22Rv1 (cell line): ENCODE data around the gene RABGAP1L.
"Not testable (repeated sequence)": the region's sequence is repeated elsewhere in the genome, so short reads cannot be mapped to it uniquely, and the experiment has no call there.

Source experiments
- H3K27ac ChIP-seq: fragments of 450-650 bp; 2 replicates; pipeline ENCODE4 v1.5.1; 2017
- ZFX ChIP-seq: fragments of 450-650 bp; IDR thresholded peaks from 2 replicates; pipeline ENCODE4 v1.6.1; 2017; ENCODE audit warnings: antibody characterized with exemption, borderline replicate concordance
- TF ChIP-seq, protein P1 (sequence below): fragments of 450-650 bp; IDR thresholded peaks from 2 replicates; pipeline ENCODE4 v1.5.1; 2017; ENCODE audit warnings: mild to moderate bottlenecking

The RABGAP1L gene

DNA sequence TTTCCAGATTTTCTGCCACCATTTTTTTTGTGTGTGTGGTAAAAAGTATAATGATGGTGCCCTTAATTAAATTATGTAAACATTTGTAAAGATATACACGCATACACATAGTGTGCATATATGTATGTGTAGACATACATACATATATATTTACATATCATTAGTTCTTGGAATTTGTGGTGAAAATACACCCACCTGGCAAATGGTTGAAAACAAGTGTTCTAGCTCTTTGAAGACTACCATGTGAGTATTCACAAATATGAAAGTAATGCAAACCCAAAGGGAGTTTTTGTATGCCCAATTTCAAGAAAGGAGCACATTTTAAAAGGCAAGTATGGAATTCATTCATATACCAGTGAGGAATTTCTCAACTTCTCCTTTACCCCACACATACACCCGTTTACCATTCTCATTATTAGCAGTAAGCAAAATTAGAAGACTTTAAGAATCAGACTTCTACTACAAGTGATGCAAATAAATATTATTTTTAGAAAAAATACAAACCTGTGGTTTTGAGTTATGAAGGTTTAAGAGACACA lies 8.0 kb downstream of the RABGAP1L start:
- H3K27ac ChIP-seq, result no peak overlapping the region

DNA sequence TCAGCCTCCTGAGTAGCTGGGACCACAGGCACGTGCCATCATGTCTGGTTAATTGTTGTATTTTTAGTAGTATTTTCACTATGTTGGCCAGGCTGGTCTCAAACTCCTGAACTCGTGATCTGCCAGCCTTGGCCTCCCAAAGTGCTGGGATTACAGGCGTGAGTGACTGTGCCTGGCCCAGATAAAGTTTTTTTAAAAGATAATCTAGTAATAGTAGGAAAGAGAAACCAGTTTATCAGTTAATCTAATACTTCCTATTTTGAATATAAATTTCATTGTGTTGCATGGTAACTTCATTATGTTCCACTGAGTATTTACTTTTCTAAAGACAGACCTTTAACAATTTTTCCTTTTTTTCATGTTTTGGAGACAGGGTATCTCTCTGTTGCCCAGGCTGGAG lies 10.0 kb downstream of the RABGAP1L start:
- no peak overlapping the region for H3K27ac ChIP-seq
- no peak for TF ChIP-seq ZFX
- TF ChIP-seq, protein P1, sequence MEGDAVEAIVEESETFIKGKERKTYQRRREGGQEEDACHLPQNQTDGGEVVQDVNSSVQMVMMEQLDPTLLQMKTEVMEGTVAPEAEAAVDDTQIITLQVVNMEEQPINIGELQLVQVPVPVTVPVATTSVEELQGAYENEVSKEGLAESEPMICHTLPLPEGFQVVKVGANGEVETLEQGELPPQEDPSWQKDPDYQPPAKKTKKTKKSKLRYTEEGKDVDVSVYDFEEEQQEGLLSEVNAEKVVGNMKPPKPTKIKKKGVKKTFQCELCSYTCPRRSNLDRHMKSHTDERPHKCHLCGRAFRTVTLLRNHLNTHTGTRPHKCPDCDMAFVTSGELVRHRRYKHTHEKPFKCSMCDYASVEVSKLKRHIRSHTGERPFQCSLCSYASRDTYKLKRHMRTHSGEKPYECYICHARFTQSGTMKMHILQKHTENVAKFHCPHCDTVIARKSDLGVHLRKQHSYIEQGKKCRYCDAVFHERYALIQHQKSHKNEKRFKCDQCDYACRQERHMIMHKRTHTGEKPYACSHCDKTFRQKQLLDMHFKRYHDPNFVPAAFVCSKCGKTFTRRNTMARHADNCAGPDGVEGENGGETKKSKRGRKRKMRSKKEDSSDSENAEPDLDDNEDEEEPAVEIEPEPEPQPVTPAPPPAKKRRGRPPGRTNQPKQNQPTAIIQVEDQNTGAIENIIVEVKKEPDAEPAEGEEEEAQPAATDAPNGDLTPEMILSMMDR, result no peak

More for the DNA sequence above, 8.0 kb downstream of the RABGAP1L start:
- TF ChIP-seq ZFX, result no peak

DNA sequence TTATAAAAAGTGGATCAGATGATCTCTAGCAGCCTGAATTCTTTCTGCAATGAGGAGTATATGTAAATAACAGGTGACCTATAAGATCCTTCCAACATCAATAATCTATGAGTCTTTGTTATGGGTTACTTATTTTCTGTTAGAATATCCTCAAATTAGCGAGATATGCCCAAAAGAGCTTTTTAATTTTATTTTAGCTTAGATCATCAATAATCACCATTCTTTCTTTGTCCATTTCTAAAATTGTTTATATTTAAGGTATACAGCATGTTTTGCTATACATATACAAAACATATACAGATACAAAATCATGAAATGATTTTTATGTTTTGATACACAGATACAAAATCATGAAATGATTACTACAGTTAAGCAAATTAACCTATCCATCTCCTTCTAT lies 11.8 kb downstream of the RABGAP1L start:
- TF ChIP-seq ZFX, result no peak
- TF ChIP-seq, protein P1, result no peak
- no peak overlapping the region for H3K27ac ChIP-seq

DNA sequence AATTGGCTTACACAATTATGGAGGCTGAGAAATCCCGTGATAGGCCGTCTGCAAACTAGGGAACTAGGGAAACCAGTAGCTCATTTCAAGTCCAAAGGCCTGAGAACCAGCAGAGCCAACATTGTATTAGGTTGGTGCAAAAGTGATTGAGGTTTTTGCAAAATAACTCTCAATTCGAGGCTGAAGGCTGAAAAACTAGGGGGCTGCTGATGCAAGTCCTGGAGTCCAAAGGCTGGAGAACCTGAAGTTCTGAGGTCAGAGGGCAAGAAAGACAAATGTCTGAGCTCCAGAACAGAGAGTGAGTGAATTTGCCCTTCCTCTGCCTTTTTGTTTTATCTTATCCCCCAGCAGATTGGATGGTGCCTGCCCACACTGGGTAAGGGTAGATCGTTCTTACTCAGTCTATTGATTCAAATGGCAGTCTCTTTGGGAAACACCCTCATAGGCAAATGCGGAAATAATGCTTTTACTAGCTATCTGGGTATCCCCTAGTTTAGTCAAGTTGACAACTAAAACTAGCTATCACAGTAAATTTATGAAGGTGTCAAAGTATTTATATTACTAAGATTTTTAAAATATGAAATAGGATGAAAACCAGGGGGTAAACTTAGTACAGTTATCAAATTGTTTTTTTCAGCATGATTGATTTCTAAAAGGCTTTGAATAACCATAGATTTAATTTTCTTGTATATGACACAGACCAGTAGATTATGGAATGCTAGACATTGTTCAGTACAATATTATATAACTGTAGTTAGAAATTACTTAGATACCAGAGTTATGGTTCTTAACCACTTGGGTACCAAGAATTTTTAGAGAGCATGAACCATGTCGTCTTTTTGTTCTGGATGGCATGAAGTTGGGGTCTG lies 15.4 kb downstream of the RABGAP1L start:
- TF ChIP-seq, protein P1, result no peak
- TF ChIP-seq ZFX, result no peak
- no peak overlapping the region for H3K27ac ChIP-seq

DNA sequence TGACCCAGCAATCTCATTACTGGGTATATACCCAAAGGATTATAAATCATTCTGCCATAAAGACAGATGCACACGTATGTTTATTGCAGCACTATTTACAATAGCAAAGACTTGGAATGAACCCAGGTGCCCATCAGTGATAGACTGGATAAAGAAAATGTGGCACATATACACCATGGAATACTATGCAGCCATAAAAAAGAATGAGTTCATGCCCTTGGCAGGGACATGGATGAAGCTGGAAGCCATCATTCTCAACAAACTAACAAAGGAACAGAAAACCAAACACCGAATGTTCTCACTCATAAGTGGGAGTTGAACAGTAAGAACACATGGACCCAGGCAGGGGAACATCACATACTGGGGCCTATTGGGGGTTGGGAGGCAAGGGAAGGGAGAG lies 19.1 kb downstream of the RABGAP1L start:
- not testable (repeated sequence) for H3K27ac ChIP-seq

DNA sequence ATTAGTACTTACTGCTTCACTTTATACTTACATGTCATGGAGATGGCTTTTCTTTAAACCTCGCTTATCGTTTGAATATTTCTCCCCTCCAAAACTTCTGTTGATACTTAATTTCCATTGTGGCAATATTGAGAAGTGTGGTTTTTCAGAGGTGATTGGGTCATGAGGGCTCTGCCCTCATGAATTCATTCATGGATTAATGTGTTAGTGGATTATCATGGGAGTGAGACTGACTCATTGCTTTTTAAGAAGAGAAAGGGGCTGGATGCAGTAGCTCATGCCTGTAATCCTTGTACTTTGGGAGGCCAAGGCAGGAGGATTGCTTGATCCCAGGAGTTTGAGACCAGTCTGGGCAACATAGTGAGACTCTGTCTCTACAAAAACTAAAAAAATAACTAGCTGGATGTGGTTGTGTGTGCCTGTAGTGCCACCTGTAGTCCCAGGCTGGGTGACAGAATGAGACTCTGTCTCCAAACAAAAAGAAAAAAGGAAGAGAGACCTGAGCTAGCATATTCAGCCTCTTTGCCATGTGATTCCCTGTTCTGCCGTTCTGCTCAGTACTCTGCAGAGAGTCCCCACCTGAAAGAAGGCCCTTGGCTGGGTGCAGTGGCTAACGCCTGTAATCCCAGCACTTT lies 30.2 kb downstream of the RABGAP1L start:
- TF ChIP-seq ZFX, result no peak
- TF ChIP-seq, protein P1, result no peak
- no peak overlapping the region for H3K27ac ChIP-seq

DNA sequence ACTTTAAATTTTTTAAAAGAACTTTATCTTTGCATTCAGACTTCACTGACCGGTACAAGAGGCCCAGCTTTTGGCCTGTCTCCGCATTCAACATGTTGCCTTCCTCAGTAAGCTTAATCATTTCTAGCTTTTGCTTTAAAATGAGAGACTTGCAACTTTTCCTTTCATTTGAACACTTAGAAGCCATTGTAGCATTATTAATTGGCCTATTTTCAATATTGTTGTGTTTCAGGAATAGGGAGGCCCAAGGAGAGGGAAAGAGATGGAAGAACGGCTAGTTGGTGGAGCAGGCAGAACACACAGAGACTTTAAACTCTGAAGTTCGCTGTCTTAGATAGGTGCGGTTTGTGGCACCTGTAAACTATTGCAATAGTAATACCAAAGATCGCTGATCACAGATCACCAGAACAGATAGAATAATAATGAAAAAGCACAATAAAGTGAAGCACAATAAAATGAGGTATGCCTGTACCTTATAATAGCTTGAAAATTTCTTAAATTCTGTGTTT lies 31.4 kb downstream of the RABGAP1L start:
- no peak for TF ChIP-seq ZFX
- TF ChIP-seq, protein P1, result no peak
- H3K27ac ChIP-seq, result no peak overlapping the region

DNA sequence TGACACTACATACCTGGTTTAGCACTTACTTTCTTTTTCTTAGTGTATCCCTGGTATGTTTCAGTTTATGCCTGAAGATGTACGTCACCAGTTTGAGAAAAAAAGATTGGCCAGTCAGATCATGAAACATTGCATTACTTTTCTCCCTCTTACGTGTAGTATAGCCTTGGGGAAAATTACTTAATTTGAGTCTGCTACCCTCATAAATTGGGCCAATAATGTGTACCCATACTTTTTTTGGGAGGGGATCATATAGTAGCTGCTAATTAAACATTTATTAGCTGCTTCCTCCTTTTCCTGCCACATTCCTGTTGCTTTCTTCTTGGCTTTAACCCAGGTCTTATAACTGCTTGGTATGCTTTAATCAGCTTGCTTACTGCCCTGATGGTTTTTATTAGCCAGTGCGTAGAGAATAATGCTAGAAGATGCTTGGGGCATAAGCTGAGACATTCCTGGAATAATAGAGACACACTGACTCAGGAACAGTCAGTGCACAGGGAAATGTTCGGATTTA lies 32.1 kb downstream of the RABGAP1L start:
- TF ChIP-seq, protein P1, result no peak
- TF ChIP-seq ZFX, result no peak
- no peak overlapping the region for H3K27ac ChIP-seq
